Hematopoietic multipotent progenitor cell treated with erythropoietin and hydrocortisone succinate and interleukin-3 and kit ligand, for 4 days (in vitro differentiated cells): ENCODE data around the gene DUSP11.
A peak's percentile ranks its signal among the peaks of the same experiment; 100 is the strongest.

ENCODE experiments used
- DNase-seq: peaks from one replicate; pipeline ENCODE4 v3.0.0-alpha.2; 2015

DUSP11 gene

DNA sequence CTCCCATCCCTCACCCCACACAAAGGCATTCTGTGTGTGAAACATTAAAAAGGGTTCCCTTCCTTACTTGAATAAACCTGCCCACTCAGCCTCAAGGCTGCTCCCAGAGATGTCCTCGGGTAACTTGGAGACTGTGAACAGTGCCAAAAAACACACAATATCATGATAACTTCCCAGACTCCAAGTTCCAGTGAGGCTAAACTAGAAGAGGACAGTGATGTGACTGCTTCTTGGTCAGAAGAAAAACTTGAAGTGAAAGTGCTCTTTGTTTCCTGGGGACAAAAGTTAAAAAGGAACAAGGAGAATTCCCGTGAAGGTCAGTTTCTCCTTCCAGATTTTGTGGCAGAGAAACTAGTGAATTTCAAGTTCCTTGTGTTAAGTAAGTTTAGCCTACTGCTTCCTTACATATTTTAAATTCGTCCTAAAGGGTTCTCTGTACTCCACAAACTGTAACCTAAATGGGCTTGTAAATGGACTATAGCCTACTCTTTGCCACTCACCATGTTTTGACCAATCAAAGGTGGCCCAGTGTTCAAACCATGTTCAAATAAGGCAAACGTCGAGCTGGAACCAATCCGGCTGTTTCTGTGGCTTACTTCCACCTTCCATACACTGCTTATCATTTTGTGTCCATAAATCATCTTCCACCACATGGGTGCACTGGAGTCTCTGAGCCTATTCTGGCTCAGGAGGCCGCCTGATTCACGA lies 63.2 kb downstream of the DUSP11 start:
- DNase-seq = peak; percentile 83

DNA sequence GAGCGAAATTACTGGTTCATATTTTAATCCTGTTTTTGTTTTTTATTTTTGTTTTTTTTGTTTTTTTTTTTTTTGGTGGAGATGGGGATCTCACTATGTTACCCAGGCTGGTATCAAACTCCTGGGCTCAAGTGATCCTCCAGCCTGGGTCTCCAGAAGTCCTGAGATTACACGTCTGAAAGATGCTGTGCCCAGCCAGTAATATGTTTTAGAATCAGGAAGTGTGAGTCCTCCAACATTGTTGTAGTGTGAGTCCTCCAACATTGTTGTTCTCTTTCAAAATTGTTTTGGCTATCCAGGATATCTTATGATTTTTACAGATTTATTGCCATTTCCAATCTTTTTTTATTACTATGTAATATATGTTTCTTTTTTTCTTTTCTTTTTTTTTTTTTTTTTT lies 65.8 kb downstream of the DUSP11 start:
- no peak for DNase-seq
